Caco-2 (cell line): ENCODE data around the gene ERICH6B. TPM values are rescaled to one million over a fixed set of nuclear protein-coding genes. Genes with fewer than 3 reads are reported as not detected.
"Not testable (repeated sequence)": the region's sequence is repeated elsewhere in the genome, so short reads cannot be mapped to it uniquely, and the experiment has no call there.

Experiments used
- Bru-seq: library from RNA; stranded (reverse); fragments of 400-500 nt; gene quantifications from one replicate; lab custom pipeline; 2021; lab: Mats Ljungman, UMichigan
- BruChase-seq, 2 experiments: library from RNA; stranded (reverse); fragments of 400-500 nt; gene quantifications; one replicate each; lab custom pipeline; 2021; lab: Mats Ljungman, UMichigan
- BruUV-seq: library from RNA; stranded (reverse); fragments of 400-500 nt; replicated peaks from 2 replicates; lab custom pipeline; 2021; lab: Mats Ljungman, UMichigan
- CTCF ChIA-PET: fragments of 300-600 bp; sonication (Branson Sonifier 250); formaldehyde crosslinking; loops from one replicate; lab custom pipeline; 2022; ENCODE audit warnings: antibody characterized with exemption; lab: Charles Lee
- POLR2A ChIA-PET: fragments of 300-600 bp; sonication (Branson Sonifier 250); formaldehyde crosslinking; loops from one replicate; lab custom pipeline; 2022; ENCODE audit warnings: antibody characterized with exemption; lab: Charles Lee
- DNase-seq, 2 experiments: peaks; one replicate each; pipeline versions ENCODE4 v3.0.0 to v3.0.0-alpha.2; 2020 to 2022
- H3K27me3 ChIP-seq: replicated peaks from 2 replicates; pipeline ENCODE4 v1.6.0; 2011; ENCODE audit warnings: low read length; ENCODE audit not compliant: control insufficient read depth, insufficient read depth
- H3K36me3 ChIP-seq: 2 replicates; pipeline ENCODE4 v1.5.1; 2011; ENCODE audit warnings: low read length; ENCODE audit not compliant: control insufficient read depth, insufficient read depth
- H3K4me1 ChIP-seq: fragments of 250-450 bp; sonication (Bioruptor Pico); 2 replicates; pipeline ENCODE4 v1.5.1; 2020; ENCODE audit warnings: mild to moderate bottlenecking
- H3K4me3 ChIP-seq: 2 replicates; pipeline ENCODE4 v1.5.1; 2011; ENCODE audit warnings: low read depth, mild to moderate bottlenecking, control low read depth, low read length
- H3K9me3 ChIP-seq: fragments of 250-450 bp; sonication (Bioruptor Pico); 2 replicates; pipeline ENCODE4 v1.5.1; 2020; ENCODE audit warnings: mild to moderate bottlenecking, moderate library complexity
- H3K27ac Mint-ChIP-seq: one replicate; pipeline ENCODE4 v1.8.0; 2022; ENCODE audit warnings: mixed read lengths; ENCODE audit not compliant: unreplicated experiment
- H3K27me3 Mint-ChIP-seq: one replicate; pipeline ENCODE4 v1.8.0; 2022; ENCODE audit warnings: mixed read lengths; ENCODE audit not compliant: insufficient read depth, unreplicated experiment
- H3K36me3 Mint-ChIP-seq: one replicate; pipeline ENCODE4 v1.8.0; 2022; ENCODE audit warnings: mild to moderate bottlenecking, mixed read lengths; ENCODE audit not compliant: insufficient read depth, unreplicated experiment
- H3K4me1 Mint-ChIP-seq: one replicate; pipeline ENCODE4 v1.8.0; 2022; ENCODE audit warnings: low read depth, mixed read lengths; ENCODE audit not compliant: unreplicated experiment
- H3K4me3 Mint-ChIP-seq: one replicate; pipeline ENCODE4 v1.8.0; 2022; ENCODE audit warnings: mild to moderate bottlenecking, moderate library complexity, mixed read lengths; ENCODE audit not compliant: unreplicated experiment
- H3K9me3 Mint-ChIP-seq: one replicate; pipeline ENCODE4 v1.8.0; 2022; ENCODE audit warnings: mixed read lengths; ENCODE audit not compliant: unreplicated experiment
- intact Hi-C: fragments of 100-400 bp; cut with micrococcal nuclease; formaldehyde crosslinking; loops from one replicate; pipeline ENCODE4 v1.10.0; 2022; ENCODE audit not compliant: unreplicated experiment
- long read RNA-seq: library from polyadenylated mRNA; stranded (forward); transcript quantifications from one replicate; pipeline ENCODE4 v2.0.0, GENCODE V29; 2022
- total RNA-seq: library from RNA; stranded (reverse); gene quantifications from 2 replicates; pipeline ENCODE4 v1.2.3, GENCODE V29; 2022
- TF ChIP-seq, protein P1 (sequence below), 2 experiments: fragments of 200-600 bp in 1 of 2; IDR thresholded peaks; 1 replicate in 1 of 2; 2 replicates in 1 of 2; pipeline versions ENCODE4 v1.5.1 to v1.8.0; 2011 to 2022; ENCODE audit warnings: antibody characterized with exemption in 1 of 2, control low read depth in 1 of 2, inconsistent platforms in 1 of 2, low read depth in 1 of 2, low read length in 1 of 2, mild to moderate bottlenecking in 1 of 2, moderate library complexity in 1 of 2; ENCODE audit not compliant: insufficient read depth in 1 of 2, severe bottlenecking in 1 of 2, unreplicated experiment in 1 of 2

Gene ERICH6B
- total RNA-seq = not detected in 2 replicates
- percentile 2 among the genes with signal in this experiment for Bru-seq, nascent RNA
- BruChase-seq, experiment 1, labeled RNA remaining after a 2-hour chase = percentile 4 among the genes with signal in this experiment
- BruChase-seq, experiment 2, labeled RNA remaining after a 6-hour chase = percentile 3 among the genes with signal in this experiment
- long read RNA-seq = 0 reads

DNA sequence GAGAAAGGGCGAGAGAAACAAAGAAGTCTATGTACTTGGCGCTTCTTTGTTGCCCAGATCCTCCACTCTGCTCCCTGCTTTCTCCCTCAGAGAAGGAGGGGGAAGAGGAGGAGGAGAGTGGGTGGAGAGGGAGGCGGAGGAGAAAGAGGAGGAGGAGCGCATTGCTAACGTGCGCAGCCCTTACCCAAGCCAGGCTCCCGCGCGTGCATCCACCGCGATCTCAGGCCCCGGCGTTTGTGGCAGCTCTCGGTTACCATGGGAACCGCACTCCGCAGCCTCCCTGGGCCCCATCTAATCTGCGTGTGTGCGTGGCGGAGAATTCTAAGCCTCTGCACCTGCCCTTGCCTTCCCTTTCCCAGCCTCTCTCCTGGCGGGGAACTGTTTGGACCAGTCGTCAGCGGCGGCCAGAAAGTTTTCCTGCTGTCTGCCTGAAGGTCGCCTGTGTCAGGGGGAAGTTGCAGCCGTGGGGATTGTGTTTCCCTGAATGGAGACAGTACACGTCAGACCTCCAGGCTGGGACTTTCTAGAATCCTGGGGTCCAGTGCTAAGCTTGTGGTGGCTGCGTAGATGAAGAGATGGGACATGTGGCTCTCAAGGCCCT is at the start of gene ERICH6B:
TSS of gene ERICH6B (minus strand) at position 239 of the 601 bp plus-strand sequence. CDS start 18,734 bp downstream, outside the sequence.
- Histone ChIP-seq H3K9me3 (no peaks in the 10 kb centered on the region), H3K4me3 (no peak within 1 kb of the TSS), H3K4me1 (no peaks in the 10 kb centered on the region), H3K36me3 (no peaks in the 10 kb centered on the region), H3K27me3 (no peaks in the 10 kb centered on the region)
- intact Hi-C loops = no loop called here
- DNase-seq = peak; percentile 46 to 53
- BruUV-seq = no TSS peak
- Mint-ChIP-seq H3K9me3 (peaks cover 7% of the 10 kb centered on the region), H3K27me3 (peaks cover 4% of the 10 kb centered on the region), H3K27ac (no peak within 1 kb of the TSS), H3K4me1 (no peaks in the 10 kb centered on the region), H3K4me3 (no peak within 1 kb of the TSS), H3K36me3 (no peaks in the 10 kb centered on the region)
- TF ChIP-seq, protein P1, sequence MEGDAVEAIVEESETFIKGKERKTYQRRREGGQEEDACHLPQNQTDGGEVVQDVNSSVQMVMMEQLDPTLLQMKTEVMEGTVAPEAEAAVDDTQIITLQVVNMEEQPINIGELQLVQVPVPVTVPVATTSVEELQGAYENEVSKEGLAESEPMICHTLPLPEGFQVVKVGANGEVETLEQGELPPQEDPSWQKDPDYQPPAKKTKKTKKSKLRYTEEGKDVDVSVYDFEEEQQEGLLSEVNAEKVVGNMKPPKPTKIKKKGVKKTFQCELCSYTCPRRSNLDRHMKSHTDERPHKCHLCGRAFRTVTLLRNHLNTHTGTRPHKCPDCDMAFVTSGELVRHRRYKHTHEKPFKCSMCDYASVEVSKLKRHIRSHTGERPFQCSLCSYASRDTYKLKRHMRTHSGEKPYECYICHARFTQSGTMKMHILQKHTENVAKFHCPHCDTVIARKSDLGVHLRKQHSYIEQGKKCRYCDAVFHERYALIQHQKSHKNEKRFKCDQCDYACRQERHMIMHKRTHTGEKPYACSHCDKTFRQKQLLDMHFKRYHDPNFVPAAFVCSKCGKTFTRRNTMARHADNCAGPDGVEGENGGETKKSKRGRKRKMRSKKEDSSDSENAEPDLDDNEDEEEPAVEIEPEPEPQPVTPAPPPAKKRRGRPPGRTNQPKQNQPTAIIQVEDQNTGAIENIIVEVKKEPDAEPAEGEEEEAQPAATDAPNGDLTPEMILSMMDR (IDR thresholded peaks at IDR 0.05; ENCODE audit: insufficient read depth in 1 of 2, low read depth in 1 of 2, low read length in 1 of 2, severe bottlenecking in 1 of 2, unreplicated experiment in 1 of 2) = no peak
- ChIA-PET CTCF (no interaction called here), POLR2A (no interaction called here)

DNA sequence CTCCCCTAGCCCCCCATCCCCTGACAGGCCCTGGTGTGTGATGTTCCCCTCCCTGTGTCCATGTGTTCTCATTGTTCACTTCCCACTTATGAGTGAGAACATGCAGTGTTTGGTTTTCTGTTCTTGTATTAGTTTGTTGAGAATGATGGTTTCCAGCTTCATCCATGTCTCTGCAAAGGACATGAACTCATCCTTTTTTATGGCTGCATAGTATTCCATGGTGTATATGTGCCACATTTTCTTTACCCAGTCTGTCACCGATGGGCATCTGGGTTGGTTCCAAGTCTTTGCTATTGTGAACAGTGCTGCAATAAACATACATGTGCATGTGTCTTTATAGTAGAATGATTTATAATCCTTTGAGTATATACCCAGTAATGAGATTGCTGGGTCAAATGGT is 47.4 kb upstream of the ERICH6B start:
- H3K4me1 Mint-ChIP-seq, H3K9me3 ChIP-seq, H3K27ac Mint-ChIP-seq, H3K4me3 ChIP-seq, H3K36me3 ChIP-seq, CTCF ChIA-PET, POLR2A ChIA-PET, DNase-seq, H3K36me3 Mint-ChIP-seq, H3K27me3 ChIP-seq, BruUV-seq, intact Hi-C loops, H3K27me3 Mint-ChIP-seq, H3K4me1 ChIP-seq, H3K4me3 Mint-ChIP-seq: not testable (repeated sequence)
- H3K9me3 Mint-ChIP-seq = peaks cover 11% of the 10 kb centered on the region

DNA sequence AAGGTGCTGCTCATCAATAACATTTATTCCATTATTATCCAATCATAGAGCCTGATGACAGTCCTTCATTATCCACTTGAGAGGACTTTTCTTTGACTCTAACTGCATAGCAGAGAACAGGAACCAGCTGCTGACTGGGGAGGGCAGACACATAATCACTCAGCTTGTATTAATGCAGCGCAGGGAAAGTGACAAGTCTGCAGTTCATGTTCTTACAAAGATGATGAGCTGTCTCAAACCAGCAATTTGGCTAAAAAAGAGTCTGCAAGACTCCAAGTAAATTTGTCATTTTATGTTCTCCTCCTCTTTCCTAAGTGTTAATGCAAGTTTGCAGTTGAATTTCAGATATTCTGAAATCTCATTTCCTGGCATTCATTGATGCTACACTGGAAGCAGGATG is 46.6 kb upstream of the ERICH6B start:
- intact Hi-C loops = no loop called here
- H3K36me3 Mint-ChIP-seq = no peaks in the 10 kb centered on the region
- H3K9me3 Mint-ChIP-seq = peaks cover 12% of the 10 kb centered on the region
- no peak overlapping the region for H3K4me3 Mint-ChIP-seq
- TF ChIP-seq, protein P1 (IDR thresholded peaks at IDR 0.05; ENCODE audit: insufficient read depth in 1 of 2, low read depth in 1 of 2, low read length in 1 of 2, severe bottlenecking in 1 of 2, unreplicated experiment in 1 of 2) = no peak
- BruUV-seq = no TSS peak
- Histone ChIP-seq H3K4me1 (no peaks in the 10 kb centered on the region), H3K4me3 (no peak overlapping the region), H3K36me3 (no peaks in the 10 kb centered on the region), H3K27me3 (no peaks in the 10 kb centered on the region), H3K9me3 (no peaks in the 10 kb centered on the region)
- H3K27ac Mint-ChIP-seq = no peak overlapping the region
- ChIA-PET POLR2A (no interaction called here), CTCF (interaction anchor here (0.6 kb wide), 1 partner anchor 49 kb away, joined by 3 read pairs; no protein-coding TSS in a partner anchor)
- H3K4me1 Mint-ChIP-seq = no peaks in the 10 kb centered on the region
- H3K27me3 Mint-ChIP-seq = no peaks in the 10 kb centered on the region
- no peak for DNase-seq

DNA sequence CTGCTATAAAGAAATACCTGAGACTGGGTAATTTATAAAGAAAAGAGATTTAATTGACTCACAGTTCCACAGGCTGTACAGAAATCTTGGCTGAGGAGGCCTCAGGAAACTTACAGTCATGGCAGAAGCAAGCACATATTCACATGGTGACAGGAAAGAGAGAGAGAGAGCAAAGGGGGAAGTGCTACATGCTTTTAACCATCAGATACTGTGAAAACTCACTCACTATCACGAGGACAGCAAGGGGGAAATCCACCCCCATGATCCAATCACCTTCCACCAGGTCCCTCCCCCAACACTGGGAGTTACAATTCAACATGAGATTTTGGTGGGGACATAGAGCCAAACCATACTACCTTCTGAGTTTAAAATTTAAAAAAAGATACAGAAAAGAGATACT is 44.9 kb upstream of the ERICH6B start:
- H3K27ac Mint-ChIP-seq, intact Hi-C loops, H3K27me3 Mint-ChIP-seq, DNase-seq, H3K4me1 ChIP-seq, H3K4me1 Mint-ChIP-seq, CTCF ChIA-PET, BruUV-seq, H3K36me3 ChIP-seq, H3K4me3 ChIP-seq, POLR2A ChIA-PET, H3K9me3 ChIP-seq, H3K4me3 Mint-ChIP-seq, H3K36me3 Mint-ChIP-seq, H3K27me3 ChIP-seq: not testable (repeated sequence)
- H3K9me3 Mint-ChIP-seq = peaks cover 26% of the 10 kb centered on the region
